ENCODE measurements around the gene UVSSA.

Gene UVSSA

GRCh38 chr4:1363513-1363912 is 16.5 kb downstream of the UVSSA start:
- DNase-seq (ENCODE audit: low read depth) = no peak
- TF ChIP-seq MAX (IDR thresholded peaks at IDR 0.05; ENCODE audit: low read depth, low read length) = no peak
- TF ChIP-seq MYC (IDR thresholded peaks at IDR 0.05; ENCODE audit: low read depth, low read length) = no peak
- no peak for TF ChIP-seq CTCF (IDR thresholded peaks at IDR 0.05; ENCODE audit: low read depth, low read length)
- TF ChIP-seq POLR2A (IDR thresholded peaks at IDR 0.05; ENCODE audit: extremely low read depth, insufficient read length) = no peak
- no peak overlapping the region for H3K4me3 ChIP-seq (ENCODE audit: low read depth, low read length)

GRCh38 chr4:1364217-1364616 is 17.2 kb downstream of the UVSSA start:
- DNase-seq (ENCODE audit: low read depth) = no peak
- no peak overlapping the region for H3K4me3 ChIP-seq (ENCODE audit: low read depth, low read length)
- no peak for TF ChIP-seq CTCF (IDR thresholded peaks at IDR 0.05; ENCODE audit: low read depth, low read length)
- TF ChIP-seq MYC (IDR thresholded peaks at IDR 0.05; ENCODE audit: low read depth, low read length) = no peak
- TF ChIP-seq MAX (IDR thresholded peaks at IDR 0.05; ENCODE audit: low read depth, low read length) = no peak
- TF ChIP-seq POLR2A (IDR thresholded peaks at IDR 0.05; ENCODE audit: extremely low read depth, insufficient read length) = no peak

- no peak overlapping the region for H3K4me3 ChIP-seq (ENCODE audit: low read depth, low read length)
- DNase-seq (ENCODE audit: low read depth) = no peak
- TF ChIP-seq POLR2A (IDR thresholded peaks at IDR 0.05; ENCODE audit: extremely low read depth, insufficient read length) (no peak), MYC (IDR thresholded peaks at IDR 0.05; ENCODE audit: low read depth, low read length) (no peak), CTCF (IDR thresholded peaks at IDR 0.05; ENCODE audit: low read depth, low read length) (no peak), MAX (IDR thresholded peaks at IDR 0.05; ENCODE audit: low read depth, low read length) (no peak)
These were observed 17.7 kb downstream of the UVSSA start for GRCh38 chr4:1364748-1365147.

- peak; percentile 48 for DNase-seq (ENCODE audit: low read depth)
- H3K4me3 ChIP-seq (ENCODE audit: low read depth, low read length) = no peak overlapping the region
- TF ChIP-seq MYC (IDR thresholded peaks at IDR 0.05; ENCODE audit: low read depth, low read length) (no peak), POLR2A (IDR thresholded peaks at IDR 0.05; ENCODE audit: extremely low read depth, insufficient read length) (no peak), CTCF (IDR thresholded peaks at IDR 0.05; ENCODE audit: low read depth, low read length) (peak; percentile 21), MAX (IDR thresholded peaks at IDR 0.05; ENCODE audit: low read depth, low read length) (no peak)
These were observed 18.5 kb downstream of the UVSSA start for GRCh38 chr4:1365271-1366178.

- no peak for DNase-seq (ENCODE audit: low read depth)
- TF ChIP-seq POLR2A (IDR thresholded peaks at IDR 0.05; ENCODE audit: extremely low read depth, insufficient read length) (no peak), CTCF (IDR thresholded peaks at IDR 0.05; ENCODE audit: low read depth, low read length) (no peak), MYC (IDR thresholded peaks at IDR 0.05; ENCODE audit: low read depth, low read length) (no peak), MAX (IDR thresholded peaks at IDR 0.05; ENCODE audit: low read depth, low read length) (no peak)
- no peak overlapping the region for H3K4me3 ChIP-seq (ENCODE audit: low read depth, low read length)
These were observed 19.6 kb downstream of the UVSSA start for GRCh38 chr4:1366371-1367229.

Data from NB4 (cell line).